HepG2 (cell line): Measurements from ENCODE around the gene SIVA1. TPM values are rescaled to one million over a fixed set of nuclear protein-coding genes. Genes with fewer than 3 reads are reported as not detected.
A peak's percentile ranks its signal among the peaks of the same experiment; 100 is the strongest.

Source experiments
- ATAD3A ChIP-seq: sonication (generic); formaldehyde crosslinking; IDR thresholded peaks from 2 replicates; pipeline ENCODE4 v1.4.0; 2020; ENCODE audit warnings: missing genetic modification reagents
- BORCS8-MEF2B ChIP-seq: sonication (generic); formaldehyde crosslinking; IDR thresholded peaks from 2 replicates; pipeline ENCODE4 v1.8.0; 2022; ENCODE audit warnings: mild to moderate bottlenecking, missing genetic modification reagents
- EP300 ChIP-seq, 3 experiments: sonication (generic) in 1 of 3; formaldehyde crosslinking in 1 of 3; IDR thresholded peaks; 2 replicates each; pipeline versions ENCODE4 v1.5.1 to v1.6.1; 2011 to 2020; ENCODE audit warnings: low read depth in 2 of 3, low read length in 2 of 3, borderline replicate concordance in 1 of 3, improper control_type of control experiment in 1 of 3, mild to moderate bottlenecking in 1 of 3, missing genetic modification reagents in 1 of 3, moderate library complexity in 1 of 3
- HMG20A ChIP-seq: IDR thresholded peaks from 2 replicates; pipeline ENCODE4 v1.6.1; 2016; ENCODE audit warnings: borderline replicate concordance
- IRF1 ChIP-seq: sonication (generic); formaldehyde crosslinking; IDR thresholded peaks from 2 replicates; pipeline ENCODE4 v1.4.0; 2020; ENCODE audit warnings: low read depth, mild to moderate bottlenecking, missing genetic modification reagents
- ONECUT2 ChIP-seq: sonication (generic); formaldehyde crosslinking; IDR thresholded peaks from 2 replicates; pipeline ENCODE4 v1.4.0; 2020; ENCODE audit warnings: missing genetic modification reagents
- PAX8 ChIP-seq: sonication (generic); formaldehyde crosslinking; IDR thresholded peaks from 2 replicates; pipeline ENCODE4 v1.8.0; 2022; ENCODE audit warnings: mild to moderate bottlenecking, missing genetic modification reagents, borderline replicate concordance
- SKI ChIP-seq: fragments of 450-650 bp; IDR thresholded peaks from one replicate; pipeline ENCODE4 v1.6.1; 2018; ENCODE audit warnings: mild to moderate bottlenecking; ENCODE audit not compliant: partially characterized antibody
- SRSF9 ChIP-seq: fragments of 200-400 bp; formaldehyde crosslinking; IDR thresholded peaks from 2 replicates; pipeline ENCODE4 v1.6.1; 2018; ENCODE audit warnings: borderline replicate concordance, mild to moderate bottlenecking, low read depth, low read length; ENCODE audit not compliant: insufficient read depth, poor library complexity, severe bottlenecking
- ZBTB2 ChIP-seq: sonication (generic); formaldehyde crosslinking; IDR thresholded peaks from 2 replicates; pipeline ENCODE4 v1.8.0; 2022; ENCODE audit warnings: low read depth, missing genetic modification reagents
- ZFP36L2 ChIP-seq: sonication (generic); formaldehyde crosslinking; IDR thresholded peaks from 2 replicates; pipeline ENCODE4 v1.4.0; 2020; ENCODE audit warnings: missing genetic modification reagents
- ZNF234 ChIP-seq: sonication (generic); formaldehyde crosslinking; conservative IDR thresholded peaks from 2 replicates; pipeline ENCODE4 v1.5.1; 2020; ENCODE audit warnings: mild to moderate bottlenecking, missing genetic modification reagents
- ZNF34 ChIP-seq: sonication (generic); formaldehyde crosslinking; IDR thresholded peaks from 2 replicates; pipeline ENCODE4 v1.4.0; 2020; ENCODE audit warnings: mild to moderate bottlenecking, missing genetic modification reagents, borderline replicate concordance
- ZNF383 ChIP-seq: sonication (generic); formaldehyde crosslinking; IDR thresholded peaks from 2 replicates; pipeline ENCODE4 v1.4.0; 2020; ENCODE audit warnings: missing genetic modification reagents, mild to moderate bottlenecking, borderline replicate concordance
- ZNF441 ChIP-seq: sonication (generic); formaldehyde crosslinking; IDR thresholded peaks from 2 replicates; pipeline ENCODE4 v1.7.0; 2021; ENCODE audit warnings: missing genetic modification reagents, borderline replicate concordance
- ZNF468 ChIP-seq: sonication (generic); formaldehyde crosslinking; IDR thresholded peaks from 2 replicates; pipeline ENCODE4 v1.8.0; 2022; ENCODE audit warnings: mild to moderate bottlenecking, moderate library complexity, missing genetic modification reagents
- ZNF660 ChIP-seq: sonication (generic); formaldehyde crosslinking; IDR thresholded peaks from 2 replicates; pipeline ENCODE4 v1.5.1; 2020; ENCODE audit warnings: mild to moderate bottlenecking, low read depth, missing genetic modification reagents, borderline replicate concordance
- ZXDC ChIP-seq: sonication (generic); formaldehyde crosslinking; IDR thresholded peaks from 2 replicates; pipeline ENCODE4 v1.5.0; 2020; ENCODE audit warnings: mild to moderate bottlenecking, missing genetic modification reagents
- polyA plus RNA-seq, 8 experiments: library from polyadenylated mRNA; depleted of rRNA in 3 of 8; stranded (reverse) in 7 of 8; unstranded in 1 of 8; fragments of >200 nt; fragmentation: Illumina TruSeq in 4 of 8; extraction: Trizol in 4 of 8; gene quantifications; 2 replicates each; pipeline versions ENCODE4 v1.2.1 to v1.2.3, GENCODE V29; 2011 to 2016; ENCODE audit warnings: low read depth in 4 of 8, missing spikeins in 1 of 8, mixed read lengths in 1 of 8; ENCODE audit not compliant: insufficient read depth in 1 of 8
- total RNA-seq, 5 experiments: library from RNA; depleted of rRNA; stranded (reverse); fragments of >200 nt; fragmentation: Illumina TruSeq; extraction: Trizol; gene quantifications; 2 replicates each; pipeline ENCODE4 v1.2.3, GENCODE V29; 2016; ENCODE audit warnings: low read depth in 1 of 5
- TF ChIP-seq, protein P1 (sequence below): IDR thresholded peaks from 2 replicates; pipeline ENCODE4 v1.6.1; 2016
- TF ChIP-seq, protein P2 (sequence below): IDR thresholded peaks from 2 replicates; pipeline ENCODE4 v1.6.1; 2012; ENCODE audit warnings: low read depth, low read length, improper control_type of control experiment

Gene SIVA1
- total and polyA plus RNA-seq, 2 of the 13 experiments (the other 11 are each of a cell fraction or from before 2014, with no cell fraction given): 123 to 186 TPM

DNA sequence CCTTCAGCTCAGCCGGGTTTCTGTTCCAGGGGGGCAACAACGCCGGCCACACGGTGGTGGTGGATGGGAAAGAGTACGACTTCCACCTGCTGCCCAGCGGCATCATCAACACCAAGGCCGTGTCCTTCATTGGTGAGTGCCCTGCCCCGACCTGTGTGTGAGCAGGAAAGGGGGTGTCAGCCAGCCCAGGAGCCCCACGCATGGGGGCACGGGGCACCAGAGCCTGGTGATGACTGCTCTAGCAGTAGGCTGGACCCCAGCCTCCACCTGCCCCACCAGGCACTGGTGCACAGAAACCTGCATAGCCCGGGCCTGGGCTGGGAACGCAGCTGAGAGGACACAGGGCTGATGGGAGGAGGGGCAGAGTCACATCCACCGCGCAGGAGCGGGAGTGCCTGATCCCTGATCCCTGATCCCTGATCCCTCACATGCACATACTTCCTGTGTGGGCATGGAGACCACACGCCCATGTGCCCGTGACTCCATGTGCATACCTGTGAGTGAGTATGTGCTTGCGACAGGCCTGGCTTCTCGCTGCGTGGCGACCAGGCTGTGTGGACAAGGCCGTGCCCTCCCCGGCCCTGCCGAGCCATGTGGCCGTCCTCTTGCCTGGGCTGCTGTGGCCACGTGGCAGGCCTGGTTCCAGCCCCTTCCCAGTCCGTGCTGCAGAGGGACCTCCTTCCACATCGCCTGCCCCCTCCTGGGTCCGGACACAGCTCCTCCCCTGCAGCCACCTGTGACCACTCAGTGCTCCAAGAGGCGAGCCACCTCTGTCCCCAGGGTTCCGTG is 17.8 kb upstream of the SIVA1 start (continued):
- peak; percentile 66; the same call in 1 of the 2 replicates for TF ChIP-seq BORCS8-MEF2B
- peak; percentile 66 for TF ChIP-seq ZBTB2
- TF ChIP-seq ATAD3A (CRISPR knock-in tag): no peak
- TF ChIP-seq, protein P1, sequence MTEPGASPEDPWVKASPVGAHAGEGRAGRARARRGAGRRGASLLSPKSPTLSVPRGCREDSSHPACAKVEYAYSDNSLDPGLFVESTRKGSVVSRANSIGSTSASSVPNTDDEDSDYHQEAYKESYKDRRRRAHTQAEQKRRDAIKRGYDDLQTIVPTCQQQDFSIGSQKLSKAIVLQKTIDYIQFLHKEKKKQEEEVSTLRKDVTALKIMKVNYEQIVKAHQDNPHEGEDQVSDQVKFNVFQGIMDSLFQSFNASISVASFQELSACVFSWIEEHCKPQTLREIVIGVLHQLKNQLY: peak; percentile 75; the same call in 1 of the 2 replicates
- TF ChIP-seq EP300 (IDR thresholded peaks at IDR 0.05; ENCODE audit: low read depth in 2 of 2, low read length in 2 of 2): peak in 1 of 2 experiments; percentile 9; a peak in 1 of 4 replicates
- peak; percentile 55; the same call in 1 of the 2 replicates for TF ChIP-seq EP300 (CRISPR knock-in tag; IDR thresholded peaks at IDR 0.05; ENCODE audit: borderline replicate concordance)
- TF ChIP-seq ZNF234 (CRISPR knock-in tag): no peak
- no peak for TF ChIP-seq ONECUT2 (CRISPR knock-in tag)
- peak; percentile 81; the same call in 1 of the 2 replicates for TF ChIP-seq ZNF441 (CRISPR knock-in tag)
- TF ChIP-seq ZNF34: no peak
- no peak for TF ChIP-seq ZFP36L2 (CRISPR knock-in tag)
- TF ChIP-seq, protein P2, sequence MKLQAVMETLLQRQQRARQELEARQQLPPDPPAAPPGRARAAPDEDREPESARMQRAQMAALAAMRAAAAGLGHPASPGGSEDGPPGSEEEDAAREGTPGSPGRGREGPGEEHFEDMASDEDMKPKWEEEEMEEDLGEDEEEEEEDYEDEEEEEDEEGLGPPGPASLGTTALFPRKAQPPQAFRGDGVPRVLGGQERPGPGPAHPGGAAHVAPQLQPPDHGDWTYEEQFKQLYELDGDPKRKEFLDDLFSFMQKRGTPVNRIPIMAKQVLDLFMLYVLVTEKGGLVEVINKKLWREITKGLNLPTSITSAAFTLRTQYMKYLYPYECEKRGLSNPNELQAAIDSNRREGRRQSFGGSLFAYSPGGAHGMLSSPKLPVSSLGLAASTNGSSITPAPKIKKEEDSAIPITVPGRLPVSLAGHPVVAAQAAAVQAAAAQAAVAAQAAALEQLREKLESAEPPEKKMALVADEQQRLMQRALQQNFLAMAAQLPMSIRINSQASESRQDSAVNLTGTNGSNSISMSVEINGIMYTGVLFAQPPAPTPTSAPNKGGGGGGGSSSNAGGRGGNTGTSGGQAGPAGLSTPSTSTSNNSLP: no peak
- 0 out of 2 replicates have a peak, but pooled peaks have one; percentile 45 for TF ChIP-seq ZXDC (CRISPR knock-in tag)
- TF ChIP-seq IRF1: no peak
- no peak for TF ChIP-seq SKI
- no peak for TF ChIP-seq PAX8
- peak; percentile 98 for TF ChIP-seq ZNF468 (CRISPR knock-in tag)
- TF ChIP-seq SRSF9: no peak
- TF ChIP-seq ZNF383 (CRISPR knock-in tag): no peak; the same call in 1 of the 2 replicates
- TF ChIP-seq HMG20A: peak; percentile 64; the same call in 1 of the 2 replicates
- no peak for TF ChIP-seq ZNF660 (CRISPR knock-in tag)
